H1 (cell line): Measurements from ENCODE around the gene WWC2. TPM values are rescaled to one million over a fixed set of nuclear protein-coding genes. Genes with fewer than 3 reads are reported as not detected.

Experiments
- CBX5 ChIP-seq: fragments of 300-800, 300-1000 bp; sonication (generic); IDR thresholded peaks from 2 replicates; pipeline ENCODE4 v1.7.1; 2016; ENCODE audit warnings: antibody characterized with exemption, low read length, low read depth
- NANOG ChIP-seq: IDR thresholded peaks from 2 replicates; pipeline ENCODE4 v1.6.1; 2011; ENCODE audit warnings: low read length, low read depth, mild to moderate bottlenecking, inconsistent platforms; ENCODE audit not compliant: insufficient read depth, poor library complexity, severe bottlenecking
- POLR2AphosphoS5 ChIP-seq: IDR thresholded peaks from 2 replicates; pipeline ENCODE4 v1.6.1; 2011; ENCODE audit warnings: low read depth, low read length
- SP1 ChIP-seq: IDR thresholded peaks from 2 replicates; pipeline ENCODE4 v1.6.1; 2011; ENCODE audit warnings: low read depth, low read length
- TBP ChIP-seq: IDR thresholded peaks from 2 replicates; pipeline ENCODE4 v1.6.1; 2011; ENCODE audit warnings: low read depth, low read length, improper control_type of control experiment
- polyA plus RNA-seq, 7 experiments: library from polyadenylated mRNA; depleted of rRNA in 3 of 7; stranded (reverse) in 5 of 7; unstranded in 2 of 7; fragments of >200 nt in 5 of 7; fragments of 200-250 nt in 2 of 7; gene quantifications; 1 replicate in 5 of 7; 2 replicates in 1 of 7; 4 replicates in 1 of 7; pipeline versions ENCODE4 v1.2.1 to v1.2.3, GENCODE V29; 2011 to 2013; ENCODE audit warnings: missing spikeins in 2 of 7, mixed read lengths in 2 of 7
- total RNA-seq: library from RNA; stranded (reverse); fragmentation: NEBNext Ultra II Directional; extraction: Animal tissue kit (Norgen Biotek cat#: 25700); gene quantifications from 2 replicates; pipeline ENCODE4 v1.2.1, GENCODE V29; 2021
- TF ChIP-seq, protein P1 (sequence below): IDR thresholded peaks from 2 replicates; pipeline ENCODE4 v1.6.1; 2012; ENCODE audit warnings: inconsistent platforms

Gene WWC2
- total and polyA plus RNA-seq, 2 of the 8 experiments (the other 6 are each of a cell fraction or from before 2014, with no cell fraction given): 17.6 to 135 TPM

- TF ChIP-seq SP1 (no peak), NANOG (no peak), CBX5 (no peak), TBP (no peak), POLR2AphosphoS5 (no peak)
- TF ChIP-seq, protein P1, sequence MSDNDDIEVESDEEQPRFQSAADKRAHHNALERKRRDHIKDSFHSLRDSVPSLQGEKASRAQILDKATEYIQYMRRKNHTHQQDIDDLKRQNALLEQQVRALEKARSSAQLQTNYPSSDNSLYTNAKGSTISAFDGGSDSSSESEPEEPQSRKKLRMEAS: no peak
Measured at GRCh38 chr4:183147983-183148382, 48.9 kb downstream of the WWC2 start (continued).
